HTR-8/SVneo (cell line): Measurements from ENCODE around the gene PPBP.
"Not testable (repeated sequence)": the region's sequence is repeated elsewhere in the genome, so short reads cannot be mapped to it uniquely, and the experiment has no call there.

Source experiments
- DNase-seq: peaks from one replicate; pipeline ENCODE4 v3.0.0; 2011; ENCODE audit warnings: low spot score, mixed read lengths; ENCODE audit not compliant: insufficient read length
- FAIRE-seq: peaks from 2 replicates; lab custom pipeline; 2011; peaks lifted over from hg19 to GRCh38; lab: Jason Lieb, UNC

PPBP gene

GRCh38 chr4:73998040-73999011, 10.3 kb upstream of the PPBP start, which contains the start of gene CXCL5:
Gene CXCL5, minus strand, starts transcription at chr4:73998677. Its CDS starts 96 bp downstream, at chr4:73998581.
- FAIRE-seq (no peak), DNase-seq (no peak)

- no peak for FAIRE-seq
- DNase-seq, result no peak
Observed at GRCh38 chr4:73992050-73992449, 4.1 kb upstream of the PPBP start.

- FAIRE-seq (no peak), DNase-seq (no peak)
Observed at GRCh38 chr4:73991742-73992000, 3.7 kb upstream of the PPBP start.

GRCh38 chr4:73990988-73991741, 3.2 kb upstream of the PPBP start:
- FAIRE-seq, result no peak
- DNase-seq, result no peak

GRCh38 chr4:73989928-73990327, 1.9 kb upstream of the PPBP start:
- DNase-seq (no peak), FAIRE-seq (no peak)

GRCh38 chr4:73989031-73989430, 1.0 kb upstream of the PPBP start:
- DNase-seq (no peak), FAIRE-seq (no peak)

- DNase-seq (no peak), FAIRE-seq (no peak)
Observed at GRCh38 chr4:73985528-73985852, 2.5 kb downstream of the PPBP start.

GRCh38 chr4:73984736-73985527, 3.1 kb downstream of the PPBP start:
- FAIRE-seq, result no peak
- DNase-seq, result no peak

GRCh38 chr4:73981175-73981574, 6.8 kb downstream of the PPBP start:
- DNase-seq, FAIRE-seq: not testable (repeated sequence)

- no peak for DNase-seq
- no peak for FAIRE-seq
Observed at GRCh38 chr4:73979407-73979957, 8.5 kb downstream of the PPBP start.

- FAIRE-seq (no peak), DNase-seq (no peak)
Observed at GRCh38 chr4:73978886-73979285, 9.1 kb downstream of the PPBP start.

- FAIRE-seq, result no peak
- DNase-seq, result no peak
Observed at GRCh38 chr4:73976716-73977115, 11.3 kb downstream of the PPBP start.

GRCh38 chr4:73976217-73976616, 11.8 kb downstream of the PPBP start:
- FAIRE-seq (no peak), DNase-seq (no peak)

- no peak for DNase-seq
- no peak for FAIRE-seq
Observed at GRCh38 chr4:73974352-73974751, 13.6 kb downstream of the PPBP start.

- FAIRE-seq, result no peak
- DNase-seq, result no peak
Observed at GRCh38 chr4:73970945-73971344, 17.0 kb downstream of the PPBP start.

- FAIRE-seq (no peak), DNase-seq (no peak)
Observed at GRCh38 chr4:73970011-73970410, 18.0 kb downstream of the PPBP start.

GRCh38 chr4:73967866-73968265, 20.1 kb downstream of the PPBP start:
- FAIRE-seq (no peak), DNase-seq (no peak)

GRCh38 chr4:73964862-73965611, 23.0 kb downstream of the PPBP start:
- no peak for DNase-seq
- FAIRE-seq, result no peak

- DNase-seq, result no peak
- no peak for FAIRE-seq
Observed at GRCh38 chr4:73962724-73963123, 25.3 kb downstream of the PPBP start.

GRCh38 chr4:73959041-73959440, 28.9 kb downstream of the PPBP start:
- DNase-seq, FAIRE-seq: not testable (repeated sequence)
